Testis (tissue), 2 donors: ENCODE data around the gene ETAA1.

Experiments
- CTCF ChIP-seq, 3 experiments: fragments of 450-650 bp in 2 of 3; fragments of 200-600 bp in 1 of 3; sonication (generic) in 1 of 3; IDR thresholded peaks; one replicate each; pipeline ENCODE4 v1.5.1; 2016 to 2019; ENCODE audit warnings: antibody characterized with exemption in 3 of 3, mild to moderate bottlenecking in 2 of 3, moderate library complexity in 1 of 3
- POLR2A ChIP-seq: fragments of 450-650 bp; IDR thresholded peaks from one replicate; pipeline ENCODE4 v1.6.1; 2017; ENCODE audit warnings: antibody characterized with exemption, mild to moderate bottlenecking, moderate library complexity

GRCh38 chr2:67389788-67390187 is 7.3 kb upstream of the ETAA1 start:
- TF ChIP-seq POLR2A (no peak), CTCF (IDR thresholded peaks at IDR 0.05) (no peak)
